ENCODE data around the gene TRIP12. TPM values are rescaled to one million over a fixed set of nuclear protein-coding genes. Genes with fewer than 3 reads are reported as not detected.

Gene TRIP12
- total RNA-seq, 1 experiment from 2014 or later, result 175 TPM

GRCh38 chr2:229843613-229844012, 78.2 kb downstream of the TRIP12 start:
- no TSS peak for BruUV-seq (replicated peaks)
- ChIA-PET RAD21 (ENCODE audit: low non-redundant PET in 1 of 2, low total read pairs in 2 of 2, uncharacterized antibody in 2 of 2, unreplicated experiment in 2 of 2) (no interaction called here), CTCF (no interaction called here), POLR2A (no interaction called here)
- Histone ChIP-seq H4K20me1 (ENCODE audit: insufficient read depth) (no peaks in the 10 kb centered on the region; the same call in 1 of the 2 replicates), H3K79me2 (ENCODE audit: insufficient read depth, low read length) (peaks cover 58% of the 10 kb centered on the region), H3K4me2 (ENCODE audit: low read length) (no peak overlapping the region), H3K4me1 (ENCODE audit: control insufficient read depth in 1 of 2, insufficient read depth in 2 of 2, low read length in 2 of 2) (no peaks in the 10 kb centered on the region), H3K9me3 (ENCODE audit: control insufficient read depth in 1 of 2, insufficient read depth in 1 of 2, low read depth in 1 of 2, low read length in 2 of 2) (no peaks in the 10 kb centered on the region), H3K9me2 (ENCODE audit: insufficient read depth) (no peaks in the 10 kb centered on the region), H2AFZ (ENCODE audit: low read depth, low read length, poor library complexity, severe bottlenecking) (no peak overlapping the region), H3K27me3 (ENCODE audit: insufficient read depth, low read length) (no peaks in the 10 kb centered on the region), H3K36me3 (ENCODE audit: control insufficient read depth in 1 of 2, insufficient read depth in 2 of 2, low read length in 2 of 2) (no peaks in the 10 kb centered on the region; a peak in 2 of 4 replicates), H3K4me3 (replicated peaks in 1 of 2; ENCODE audit: low read depth in 1 of 2, low read length in 2 of 2) (no peak overlapping the region), H3K9ac (ENCODE audit: low read length) (no peak overlapping the region), H3K27ac (ENCODE audit: low read depth, low read length) (no peak overlapping the region)
- DNase-seq (ENCODE audit: low read depth, low spot score) (no peak), ATAC-seq (no peak)
- no peak for TF ChIP-seq POLR2A (IDR thresholded peaks at IDR 0.05; ENCODE audit: borderline replicate concordance, extremely low read depth, insufficient read depth, insufficient read length)
- TF ChIP-seq CEBPB (IDR thresholded peaks at IDR 0.05; ENCODE audit: low read depth), result no peak
- TF ChIP-seq SRF (IDR thresholded peaks at IDR 0.05; ENCODE audit: low read depth), result no peak
- intact Hi-C loops (cut with micrococcal nuclease), result no loop called here

GRCh38 chr2:229838729-229839128, 83.1 kb downstream of the TRIP12 start:
- peaks cover 30% of the 10 kb centered on the region for H3K79me2 ChIP-seq (ENCODE audit: insufficient read depth, low read length)
- BruUV-seq (replicated peaks), result no TSS peak
- ATAC-seq (no peak), DNase-seq (ENCODE audit: low read depth, low spot score) (no peak)
- no peak overlapping the region for H2AFZ ChIP-seq (ENCODE audit: low read depth, low read length, poor library complexity, severe bottlenecking)
- no peak overlapping the region for H3K4me3 ChIP-seq (replicated peaks in 1 of 2; ENCODE audit: low read depth in 1 of 2, low read length in 2 of 2)
- H3K27me3 ChIP-seq (ENCODE audit: insufficient read depth, low read length), result no peaks in the 10 kb centered on the region
- intact Hi-C loops (cut with micrococcal nuclease), result no loop called here
- no peak for TF ChIP-seq ELF1 (IDR thresholded peaks at IDR 0.05; ENCODE audit: borderline replicate concordance, low read depth)
- ChIA-PET POLR2A (no interaction called here), RAD21 (ENCODE audit: low non-redundant PET in 1 of 2, low total read pairs in 2 of 2, uncharacterized antibody in 2 of 2, unreplicated experiment in 2 of 2) (no interaction called here), CTCF (no interaction called here)
- no peak overlapping the region for H3K4me2 ChIP-seq (ENCODE audit: low read length)
- no peaks in the 10 kb centered on the region for H3K9me2 ChIP-seq (ENCODE audit: insufficient read depth)
- H3K4me1 ChIP-seq (ENCODE audit: control insufficient read depth in 1 of 2, insufficient read depth in 2 of 2, low read length in 2 of 2), result no peaks in the 10 kb centered on the region
- no peak overlapping the region for H3K9ac ChIP-seq (ENCODE audit: low read length)
- H4K20me1 ChIP-seq (ENCODE audit: insufficient read depth), result no peaks in the 10 kb centered on the region; the same call in 1 of the 2 replicates
- H3K9me3 ChIP-seq (ENCODE audit: control insufficient read depth in 1 of 2, insufficient read depth in 1 of 2, low read depth in 1 of 2, low read length in 2 of 2), result no peaks in the 10 kb centered on the region
- H3K27ac ChIP-seq (ENCODE audit: low read depth, low read length), result no peak overlapping the region
- no peaks in the 10 kb centered on the region; a peak in 1 of 4 replicates for H3K36me3 ChIP-seq (ENCODE audit: control insufficient read depth in 1 of 2, insufficient read depth in 2 of 2, low read length in 2 of 2)

- no peaks in the 10 kb centered on the region for H3K9me3 ChIP-seq (ENCODE audit: control insufficient read depth in 1 of 2, insufficient read depth in 1 of 2, low read depth in 1 of 2, low read length in 2 of 2)
- no peaks in the 10 kb centered on the region for H3K27me3 ChIP-seq (ENCODE audit: insufficient read depth, low read length)
- H3K9me2 ChIP-seq (ENCODE audit: insufficient read depth), result no peaks in the 10 kb centered on the region
- intact Hi-C loops (cut with micrococcal nuclease), result no loop called here
- ChIA-PET RAD21 (ENCODE audit: low non-redundant PET in 1 of 2, low total read pairs in 2 of 2, uncharacterized antibody in 2 of 2, unreplicated experiment in 2 of 2) (no interaction called here), CTCF (interaction anchor here (2.0 kb wide), 1 partner anchor 36 kb away, joined by 4 read pairs; no protein-coding TSS in a partner anchor), POLR2A (no interaction called here)
- H2AFZ ChIP-seq (ENCODE audit: low read depth, low read length, poor library complexity, severe bottlenecking), result no peak overlapping the region
- no TSS peak for BruUV-seq (replicated peaks)
- no peaks in the 10 kb centered on the region; the same call in 1 of the 2 replicates for H4K20me1 ChIP-seq (ENCODE audit: insufficient read depth)
- H3K9ac ChIP-seq (ENCODE audit: low read length), result no peak overlapping the region
- no peak overlapping the region for H3K4me3 ChIP-seq (replicated peaks in 1 of 2; ENCODE audit: low read depth in 1 of 2, low read length in 2 of 2)
- no peak overlapping the region for H3K4me2 ChIP-seq (ENCODE audit: low read length)
- ATAC-seq, result no peak
- H3K4me1 ChIP-seq (ENCODE audit: control insufficient read depth in 1 of 2, insufficient read depth in 2 of 2, low read length in 2 of 2), result no peaks in the 10 kb centered on the region
- no peaks in the 10 kb centered on the region; a peak in 1 of 4 replicates for H3K36me3 ChIP-seq (ENCODE audit: control insufficient read depth in 1 of 2, insufficient read depth in 2 of 2, low read length in 2 of 2)
- DNase-seq (ENCODE audit: low read depth, low spot score), result no peak
- peaks cover 26% of the 10 kb centered on the region for H3K79me2 ChIP-seq (ENCODE audit: insufficient read depth, low read length)
- H3K27ac ChIP-seq (ENCODE audit: low read depth, low read length), result no peak overlapping the region
- TF ChIP-seq POLR2A (IDR thresholded peaks at IDR 0.05; ENCODE audit: borderline replicate concordance, extremely low read depth, insufficient read depth, insufficient read length), result no peak
- TF ChIP-seq ATF3 (IDR thresholded peaks at IDR 0.05), result no peak
- no peak for TF ChIP-seq EGR1 (IDR thresholded peaks at IDR 0.05; ENCODE audit: low read depth)
- no peak for TF ChIP-seq JUND (IDR thresholded peaks at IDR 0.05)
- no peak for TF ChIP-seq CEBPB (IDR thresholded peaks at IDR 0.05; ENCODE audit: low read depth)
- TF ChIP-seq YY1 (IDR thresholded peaks at IDR 0.05; ENCODE audit: extremely low read depth, insufficient replicate concordance, low read depth, low read length), result no peak
- no peak for TF ChIP-seq SIN3A (IDR thresholded peaks at IDR 0.05; ENCODE audit: low read depth)
- TF ChIP-seq ZFX (IDR thresholded peaks at IDR 0.05), result no peak
- no peak for TF ChIP-seq ELF1 (IDR thresholded peaks at IDR 0.05; ENCODE audit: borderline replicate concordance, low read depth)
- no peak for TF ChIP-seq ZBTB33 (IDR thresholded peaks at IDR 0.05; ENCODE audit: extremely low read depth, insufficient replicate concordance, low read length)
Observed at GRCh38 chr2:229836847-229837246, 85.0 kb downstream of the TRIP12 start.
